SK-N-SH (cell line): ENCODE measurements around the gene MYO5C. TPM values are rescaled to one million over a fixed set of nuclear protein-coding genes. Genes with fewer than 3 reads are reported as not detected.
A peak's percentile ranks its signal among the peaks of the same experiment; 100 is the strongest.

ENCODE experiments used
- CTCF ChIA-PET: fragments of 300-600, 350-600 bp; formaldehyde crosslinking; extraction: SDS; loops from one replicate; lab custom pipeline; 2021; lab: Yijun Ruan, JAX
- POLR2A ChIA-PET: fragments of 350-600 bp; sonication (Branson Sonifier 250); formaldehyde crosslinking; extraction: SDS; loops from one replicate; lab custom pipeline; 2020; ENCODE audit warnings: antibody characterized with exemption, inconsistent platforms; lab: Yijun Ruan, JAX
- DNase-seq: peaks from one replicate; pipeline ENCODE4 v3.0.0; 2012
- H2AFZ ChIP-seq: fragments of 200-600 bp; sonication (generic); 2 replicates; pipeline ENCODE4 v1.8.1; 2016; ENCODE audit warnings: antibody characterized with exemption, mild to moderate bottlenecking, low read depth
- H3F3A ChIP-seq: fragments of 200-600 bp; sonication (generic); replicated peaks from 2 replicates; pipeline ENCODE3; 2016; ENCODE audit warnings: antibody characterized with exemption, mild to moderate bottlenecking; ENCODE audit not compliant: insufficient read depth
- H3K27ac ChIP-seq, 2 experiments: fragments of 200-500 bp in 1 of 2; fragments of 200-600 bp in 1 of 2; sonication (Bioruptor generic) in 1 of 2; sonication (generic), shearing (Covaris generic) in 1 of 2; 2 replicates each; pipeline versions ENCODE4 v1.5.1 to v1.6.1; 2014 to 2016; ENCODE audit warnings: low read depth in 2 of 2, inconsistent platforms in 1 of 2, low read length in 1 of 2, mild to moderate bottlenecking in 1 of 2, mixed read lengths in 1 of 2
- H3K27me3 ChIP-seq: fragments of 200-600 bp; sonication (generic), shearing (Covaris generic); 2 replicates; pipeline ENCODE4 v1.6.1; 2016; ENCODE audit warnings: mixed run types; ENCODE audit not compliant: insufficient read depth
- H3K36me3 ChIP-seq, 2 experiments: fragments of 200-500 bp in 1 of 2; fragments of 200-600 bp in 1 of 2; sonication (Bioruptor generic) in 1 of 2; sonication (generic) in 1 of 2; replicated peaks in 1 of 2; 2 replicates each; pipeline versions ENCODE3 to v1.5.1; 2014 to 2016; ENCODE audit warnings: low read length in 1 of 2, mild to moderate bottlenecking in 1 of 2; ENCODE audit not compliant: insufficient read depth in 2 of 2, control insufficient read depth in 1 of 2
- H3K4me1 ChIP-seq, 2 experiments: fragments of 200-500 bp in 1 of 2; fragments of 200-600 bp in 1 of 2; sonication (Bioruptor generic) in 1 of 2; sonication (generic), shearing (Covaris generic) in 1 of 2; 2 replicates each; pipeline versions ENCODE4 v1.5.1 to v1.6.1; 2014 to 2016; ENCODE audit warnings: low read depth in 1 of 2, low read length in 1 of 2, mixed run types in 1 of 2; ENCODE audit not compliant: insufficient read depth in 2 of 2, control insufficient read depth in 1 of 2
- H3K4me2 ChIP-seq: fragments of 200-600 bp; sonication (generic), shearing (Covaris generic); 2 replicates; pipeline ENCODE4 v1.6.1; 2017; ENCODE audit warnings: mixed run types
- H3K4me3 ChIP-seq, 2 experiments: fragments of 200-500 bp in 1 of 2; fragments of 200-600 bp in 1 of 2; sonication (Bioruptor generic) in 1 of 2; sonication (generic), shearing (Covaris generic) in 1 of 2; 2 replicates each; pipeline versions ENCODE4 v1.5.1 to v1.8.1; 2014 to 2016; ENCODE audit warnings: low read depth in 2 of 2, inconsistent platforms in 1 of 2, low read length in 1 of 2, mild to moderate bottlenecking in 1 of 2, mixed read lengths in 1 of 2, moderate library complexity in 1 of 2
- H3K79me2 ChIP-seq: fragments of 200-600 bp; sonication (generic); 2 replicates; pipeline ENCODE4 v1.8.1; 2017; ENCODE audit warnings: mild to moderate bottlenecking; ENCODE audit not compliant: insufficient read depth
- H3K9ac ChIP-seq: fragments of 200-600 bp; sonication (generic); 2 replicates; pipeline ENCODE4 v1.6.1; 2017; ENCODE audit warnings: mixed run types
- H3K9me2 ChIP-seq: fragments of 200-600 bp; sonication (generic); 2 replicates; pipeline ENCODE4 v1.6.1; 2017; ENCODE audit warnings: mixed run types
- H3K9me3 ChIP-seq: fragments of 200-600 bp; sonication (generic); 2 replicates; pipeline ENCODE4 v1.6.1; 2017; ENCODE audit warnings: mixed run types, mild to moderate bottlenecking, moderate library complexity
- H4K20me1 ChIP-seq: fragments of 200-600 bp; sonication (generic); 2 replicates; pipeline ENCODE4 v1.6.1; 2017; ENCODE audit warnings: mild to moderate bottlenecking, mixed run types; ENCODE audit not compliant: insufficient read depth
- CHD2 ChIP-seq: fragments of 150-350 bp; IDR thresholded peaks from 2 replicates; pipeline ENCODE4 v1.6.1; 2018; ENCODE audit warnings: low read length; ENCODE audit not compliant: partially characterized antibody
- EZH2phosphoT487 ChIP-seq: fragments of 200-600 bp; sonication (generic); IDR thresholded peaks from 2 replicates; pipeline ENCODE4 v1.6.1; 2017; ENCODE audit warnings: low read depth, mixed run types, mild to moderate bottlenecking, antibody characterized with exemption, moderate library complexity, borderline replicate concordance
- FOSL2 ChIP-seq: IDR thresholded peaks from 2 replicates; pipeline ENCODE4 v1.4.0; 2012; ENCODE audit warnings: low read depth, mild to moderate bottlenecking, moderate library complexity, borderline replicate concordance
- FOXJ3 ChIP-seq: sonication (generic); formaldehyde crosslinking; IDR thresholded peaks from 2 replicates; pipeline ENCODE4 v1.5.1; 2020; ENCODE audit warnings: mild to moderate bottlenecking, missing genetic modification reagents
- GABPA ChIP-seq: IDR thresholded peaks from 2 replicates; pipeline ENCODE4 v1.4.0; 2012; ENCODE audit warnings: low read depth, mild to moderate bottlenecking
- GATA2 ChIP-seq: sonication (generic); formaldehyde crosslinking; IDR thresholded peaks from 2 replicates; pipeline ENCODE4 v1.5.0; 2020; ENCODE audit warnings: mild to moderate bottlenecking, missing genetic modification reagents
- IRF3 ChIP-seq: fragments of 150-350 bp; IDR thresholded peaks from 2 replicates; pipeline ENCODE4 v1.6.1; 2016; ENCODE audit warnings: mild to moderate bottlenecking, low read depth, low read length
- JUND ChIP-seq: IDR thresholded peaks from 2 replicates; pipeline ENCODE4 v1.4.0; 2012
- MAX ChIP-seq: IDR thresholded peaks from 2 replicates; pipeline ENCODE4 v1.4.0; 2012; ENCODE audit warnings: low read depth
- MEF2A ChIP-seq: IDR thresholded peaks from 2 replicates; pipeline ENCODE4 v1.4.0; 2012; ENCODE audit warnings: low read depth, borderline replicate concordance
- MXI1 ChIP-seq: IDR thresholded peaks from 2 replicates; pipeline ENCODE4 v1.6.1; 2012; ENCODE audit warnings: mild to moderate bottlenecking, low read depth, low read length, improper control_type of control experiment
- NFIC ChIP-seq: IDR thresholded peaks from 2 replicates; pipeline ENCODE4 v1.4.0; 2012; ENCODE audit warnings: borderline replicate concordance
- NRF1 ChIP-seq: IDR thresholded peaks from 2 replicates; pipeline ENCODE4 v1.6.1; 2012; ENCODE audit warnings: low read depth, mild to moderate bottlenecking, low read length
- PBX3 ChIP-seq: IDR thresholded peaks from 2 replicates; pipeline ENCODE4; 2012
- RAD21 ChIP-seq: IDR thresholded peaks from 2 replicates; pipeline ENCODE4 v1.6.1; 2012; ENCODE audit warnings: mild to moderate bottlenecking, low read length
- REST ChIP-seq: IDR thresholded peaks from 2 replicates; pipeline ENCODE4 v1.6.1; 2012; ENCODE audit warnings: mild to moderate bottlenecking, low read depth, low read length, moderate library complexity
- RFX5 ChIP-seq: IDR thresholded peaks from 2 replicates; pipeline ENCODE4 v1.6.1; 2012; ENCODE audit warnings: mild to moderate bottlenecking, improper control_type of control experiment, low read length
- SIN3A ChIP-seq: IDR thresholded peaks from 2 replicates; pipeline ENCODE4 v1.6.1; 2012; ENCODE audit warnings: low read depth, mild to moderate bottlenecking, low read length, moderate library complexity, borderline replicate concordance
- SMC3 ChIP-seq: IDR thresholded peaks from 2 replicates; pipeline ENCODE4 v1.6.1; 2012; ENCODE audit warnings: low read depth, low read length, improper control_type of control experiment
- TCF12 ChIP-seq: IDR thresholded peaks from 2 replicates; pipeline ENCODE4 v1.4.0; 2012
- YY1 ChIP-seq: IDR thresholded peaks from 2 replicates; pipeline ENCODE4 v1.4.0; 2012; ENCODE audit warnings: low read depth, mild to moderate bottlenecking
- ZBTB33 ChIP-seq: IDR thresholded peaks from 2 replicates; pipeline ENCODE4 v1.4.0; 2012; ENCODE audit warnings: low read depth, borderline replicate concordance
- WGBS: methylation state at CpG from one replicate; pipeline ENCODE4 v1.1.6; 2017; ENCODE audit warnings: low lambda C conversion rate; 5-methylcytosine and 5-hydroxymethylcytosine counted together
- polyA plus RNA-seq, 3 experiments: library from polyadenylated mRNA; depleted of rRNA; stranded (reverse); fragments of >200 nt; gene quantifications; 2 replicates each; pipeline ENCODE4 v1.2.3, GENCODE V29; 2012

MYO5C gene
- polyA plus RNA-seq, 1 of the 3 experiments (the other 2 are of a cell fraction): 0.99 TPM

GRCh38 chr15:52256366-52256765 lies 39.2 kb downstream of the MYO5C start (continued):
- TF ChIP-seq REST: no peak
- TF ChIP-seq GATA2 (CRISPR knock-in tag): no peak
- no peak for TF ChIP-seq JUND
- TF ChIP-seq NRF1: peak; percentile 37
- no peak for TF ChIP-seq NFIC
- TF ChIP-seq TCF12: no peak
- TF ChIP-seq GABPA: no peak
- no peak for TF ChIP-seq ZBTB33
- TF ChIP-seq YY1: no peak
- no peak for TF ChIP-seq SIN3A
- TF ChIP-seq IRF3: no peak
- TF ChIP-seq FOXJ3 (CRISPR knock-in tag): no peak
- TF ChIP-seq MXI1: peak; percentile 40; the same call in 1 of the 2 replicates
- peak; percentile 89 for TF ChIP-seq RAD21
- TF ChIP-seq FOSL2: no peak
- TF ChIP-seq CHD2: no peak

DNA sequence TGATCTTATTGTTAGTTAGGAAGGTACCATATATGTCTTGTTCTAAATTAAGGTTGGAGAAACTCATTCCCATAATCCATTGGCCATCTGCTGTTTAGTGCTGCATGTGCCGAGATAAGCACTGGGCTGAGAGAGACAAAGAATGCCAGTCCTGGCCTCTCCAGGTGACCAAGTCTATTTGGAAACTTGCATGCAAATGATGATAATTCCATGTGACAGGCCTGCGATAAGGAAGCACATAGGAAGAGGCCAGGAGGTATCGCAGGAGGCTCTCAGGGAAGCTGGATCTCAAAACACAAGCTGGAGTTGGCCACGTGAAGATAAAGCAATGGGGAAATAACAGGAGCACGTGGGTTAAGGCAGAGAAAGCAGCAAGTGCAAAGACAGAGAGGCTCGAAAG lies 39.7 kb downstream of the MYO5C start:
- peaks cover 16% of the 10 kb centered on the region for H3F3A ChIP-seq
- no peaks in the 10 kb centered on the region for H3K9me2 ChIP-seq
- H3K9me3 ChIP-seq: no peaks in the 10 kb centered on the region
- no peak overlapping the region; a peak in 1 of 4 replicates for H3K4me3 ChIP-seq
- no peak overlapping the region for H3K9ac ChIP-seq
- H2AFZ ChIP-seq: no peak overlapping the region
- POLR2A ChIA-PET: interaction anchor here (0.6 kb wide), 1 partner anchor 356 kb away, joined by 3 read pairs; no protein-coding TSS in a partner anchor
- no peak for DNase-seq
- H4K20me1 ChIP-seq: no peaks in the 10 kb centered on the region
- no peaks in the 10 kb centered on the region for H3K79me2 ChIP-seq
- CTCF ChIA-PET: interaction anchor here (0.5 to 6.1 kb wide), 26 partner anchors 10 to 677 kb away, joined by 3 to 86 read pairs (median 3); no protein-coding TSS in a partner anchor
- WGBS: 53% methylated on average over 6 of the region's 6 CpGs
- no peak overlapping the region for H3K4me2 ChIP-seq
- H3K27me3 ChIP-seq: no peaks in the 10 kb centered on the region
- no peak overlapping the region for H3K27ac ChIP-seq
- no peaks in the 10 kb centered on the region for H3K36me3 ChIP-seq
- H3K4me1 ChIP-seq: peaks cover 0 to 13% of the 10 kb centered on the region in 2 experiments; a peak in 3 of 4 replicates
- TF ChIP-seq IRF3: no peak
- TF ChIP-seq EZH2phosphoT487: no peak
- TF ChIP-seq MXI1: no peak
- no peak for TF ChIP-seq SMC3
- TF ChIP-seq JUND: no peak
- no peak for TF ChIP-seq NFIC
- TF ChIP-seq CHD2: no peak
- TF ChIP-seq MAX: no peak
- no peak for TF ChIP-seq RFX5
- TF ChIP-seq GATA2 (CRISPR knock-in tag): no peak
- TF ChIP-seq MEF2A: no peak
- TF ChIP-seq PBX3: no peak
